HepG2 (cell line): Measurements from ENCODE around the gene HLA-DOA. TPM values are rescaled to one million over a fixed set of nuclear protein-coding genes. Genes with fewer than 3 reads are reported as not detected.

ENCODE experiments used
- ATAC-seq: fragments of 200-7000 bp; cut with Tn5 transposase; 3 replicates; pipeline ENCODE4 v1.9.1; 2020; ENCODE audit warnings: mild to moderate bottlenecking, moderate library complexity
- Bru-seq: library from RNA; stranded (reverse); fragments of 400-500 nt; gene quantifications from one replicate; lab custom pipeline; 2021; lab: Mats Ljungman, UMichigan
- BruChase-seq, 2 experiments: library from RNA; stranded (reverse); fragments of 400-500 nt; gene quantifications; one replicate each; lab custom pipeline; 2021; lab: Mats Ljungman, UMichigan
- BruUV-seq: library from RNA; stranded (reverse); fragments of 400-500 nt; replicated peaks from 2 replicates; lab custom pipeline; 2021; lab: Mats Ljungman, UMichigan
- CTCF ChIA-PET: fragments of 300-600 bp; formaldehyde crosslinking; extraction: SDS; loops from one replicate; lab custom pipeline; 2021; ENCODE audit warnings: low total read pairs, inconsistent platforms, low intra/inter-chr PET ratio; lab: Yijun Ruan, JAX
- POLR2A ChIA-PET: fragments of 350-600 bp; sonication (Branson Sonifier 250); formaldehyde crosslinking; loops from one replicate; lab custom pipeline; 2020; ENCODE audit warnings: antibody characterized with exemption, inconsistent platforms; lab: Yijun Ruan, JAX
- DNase-seq: peaks from one replicate; pipeline ENCODE4 v3.0.0-alpha.2; 2015; ENCODE audit warnings: low spot score
- FAIRE-seq: peaks from 3 replicates; lab custom pipeline; 2011; peaks lifted over from hg19 to GRCh38; lab: Jason Lieb, UNC
- H2AFZ ChIP-seq: one replicate; pipeline ENCODE4 v1.6.1; 2011; ENCODE audit warnings: low read length, inconsistent platforms
- H3K27ac ChIP-seq: fragments of 300-600 bp; 3 replicates; pipeline ENCODE4 v1.8.0; 2011; ENCODE audit warnings: mixed run types, mild to moderate bottlenecking, mixed read lengths, low read length, inconsistent platforms; ENCODE audit not compliant: insufficient read depth; ENCODE audit errors: extremely low read length
- H3K27me3 ChIP-seq, 2 experiments: fragments of 200-600 bp in 1 of 2; 2 replicates in 1 of 2; 3 replicates in 1 of 2; pipeline versions ENCODE4 v1.6.0 to v1.8.0; 2011; ENCODE audit warnings: low read length in 2 of 2, mild to moderate bottlenecking in 2 of 2, moderate library complexity in 2 of 2, inconsistent platforms in 1 of 2; ENCODE audit not compliant: insufficient read depth in 2 of 2, control insufficient read depth in 1 of 2
- H3K36me3 ChIP-seq, 2 experiments: fragments of 200-600 bp in 1 of 2; replicated peaks in 1 of 2; 2 replicates in 1 of 2; 3 replicates in 1 of 2; pipeline versions ENCODE4 v1.5.1 to v1.8.0; 2011; ENCODE audit warnings: low read length in 2 of 2, inconsistent platforms in 1 of 2; ENCODE audit not compliant: insufficient read depth in 2 of 2, control insufficient read depth in 1 of 2
- H3K4me1 ChIP-seq: 2 replicates; pipeline ENCODE4 v1.5.1; 2012; ENCODE audit warnings: low read length, inconsistent platforms; ENCODE audit not compliant: insufficient read depth
- H3K4me2 ChIP-seq: 2 replicates; pipeline ENCODE4 v1.6.0; 2011; ENCODE audit warnings: low read depth, low read length, inconsistent platforms
- H3K4me3 ChIP-seq, 3 experiments: fragments of 200-600 bp in 1 of 3; sonication (generic), shearing (Covaris generic) in 1 of 3; replicated peaks in 1 of 3; 2 replicates each; pipeline ENCODE4 v1.5.1; 2011 to 2016; ENCODE audit warnings: low read length in 3 of 3, inconsistent platforms in 2 of 3, low read depth in 2 of 3, mild to moderate bottlenecking in 2 of 3, control low read depth in 1 of 3, mixed read lengths in 1 of 3; ENCODE audit not compliant: insufficient read depth in 1 of 3
- H3K79me2 ChIP-seq: one replicate; pipeline ENCODE4 v1.6.1; 2011; ENCODE audit warnings: low read length, inconsistent platforms; ENCODE audit not compliant: insufficient read depth
- H3K9ac ChIP-seq: 2 replicates; pipeline ENCODE4 v1.6.0; 2011; ENCODE audit warnings: mild to moderate bottlenecking, low read depth, low read length, inconsistent platforms; ENCODE audit not compliant: insufficient read depth
- H3K9me3 ChIP-seq: 2 replicates; pipeline ENCODE4 v1.5.1; 2012; ENCODE audit warnings: mild to moderate bottlenecking, low read length
- H4K20me1 ChIP-seq: 2 replicates; pipeline ENCODE4 v1.6.0; 2011; ENCODE audit warnings: inconsistent platforms, mild to moderate bottlenecking, low read length, moderate library complexity; ENCODE audit not compliant: insufficient read depth
- ADNP ChIP-seq: sonication (generic); formaldehyde crosslinking; IDR thresholded peaks from 2 replicates; pipeline ENCODE4 v1.4.0; 2020; ENCODE audit warnings: missing genetic modification reagents
- ARNT2 ChIP-seq: sonication (generic); formaldehyde crosslinking; IDR thresholded peaks from 2 replicates; pipeline ENCODE4 v1.8.0; 2022; ENCODE audit warnings: mild to moderate bottlenecking, low read depth, missing genetic modification reagents, moderate library complexity
- GTF2F1 ChIP-seq: fragments of 150-350 bp; IDR thresholded peaks from 2 replicates; pipeline ENCODE4 v1.6.1; 2014; ENCODE audit warnings: low read length
- KLF16 ChIP-seq, 2 experiments: sonication (generic) in 1 of 2; formaldehyde crosslinking in 1 of 2; IDR thresholded peaks; 2 replicates each; pipeline versions ENCODE4 v1.6.1 to v1.8.0; 2016 to 2023; ENCODE audit warnings: missing genetic modification reagents in 2 of 2, missing compliant biosample characterization in 1 of 2
- RFX5 ChIP-seq: IDR thresholded peaks from 2 replicates; pipeline ENCODE4 v1.6.1; 2011; ENCODE audit warnings: low read depth, low read length, improper control_type of control experiment
- RFXANK ChIP-seq: IDR thresholded peaks from 2 replicates; pipeline ENCODE4 v1.6.1; 2016
- RFXAP ChIP-seq: sonication (generic); formaldehyde crosslinking; IDR thresholded peaks from 2 replicates; pipeline ENCODE4 v1.4.0; 2020; ENCODE audit warnings: missing genetic modification reagents, borderline replicate concordance
- ZNF383 ChIP-seq: sonication (generic); formaldehyde crosslinking; IDR thresholded peaks from 2 replicates; pipeline ENCODE4 v1.4.0; 2020; ENCODE audit warnings: missing genetic modification reagents, mild to moderate bottlenecking, borderline replicate concordance
- ZNF552 ChIP-seq: sonication (generic); formaldehyde crosslinking; IDR thresholded peaks from 2 replicates; pipeline ENCODE4 v1.9.0; 2022; ENCODE audit warnings: missing genetic modification reagents, mild to moderate bottlenecking, borderline replicate concordance
- WGBS: methylation state at CpG from one replicate; pipeline ENCODE4 v1.1.6; 2017; ENCODE audit warnings: low lambda C conversion rate; 5-methylcytosine and 5-hydroxymethylcytosine counted together
- in situ Hi-C: cut with HindIII; loops from 2 replicates; pipeline ENCODE4 v1.10.0; 2017; ENCODE audit warnings: low pct_unique_long_range_greater_than_20kb; ENCODE audit not compliant: extremely low pct_ligation_motif_present
- intact Hi-C: fragments of 100-400 bp; cut with micrococcal nuclease; formaldehyde crosslinking; loops from one replicate; pipeline ENCODE4 v1.10.0; 2022; ENCODE audit not compliant: unreplicated experiment
- long read RNA-seq, 2 experiments: library from RNA in 1 of 2; library from polyadenylated mRNA in 1 of 2; stranded (forward) in 1 of 2; unstranded in 1 of 2; transcript quantifications; one replicate each; pipeline ENCODE4 v2.0.0, GENCODE V29; 2019 to 2022
- polyA minus RNA-seq, 3 experiments: library from RNA; depleted of rRNA, polyadenylated mRNA; stranded (reverse); fragments of >200 nt; gene quantifications; 2 replicates each; pipeline ENCODE4 v1.2.3, GENCODE V29; 2011; ENCODE audit warnings: low replicate concordance in 1 of 3
- polyA plus RNA-seq, 8 experiments: library from polyadenylated mRNA; depleted of rRNA in 3 of 8; stranded (reverse) in 7 of 8; unstranded in 1 of 8; fragments of >200 nt; fragmentation: Illumina TruSeq in 4 of 8; extraction: Trizol in 4 of 8; gene quantifications; 2 replicates each; pipeline versions ENCODE4 v1.2.1 to v1.2.3, GENCODE V29; 2011 to 2016; ENCODE audit warnings: low read depth in 4 of 8, missing spikeins in 1 of 8, mixed read lengths in 1 of 8; ENCODE audit not compliant: insufficient read depth in 1 of 8
- total RNA-seq, 5 experiments: library from RNA; depleted of rRNA; stranded (reverse); fragments of >200 nt; fragmentation: Illumina TruSeq; extraction: Trizol; gene quantifications; 2 replicates each; pipeline ENCODE4 v1.2.3, GENCODE V29; 2016; ENCODE audit warnings: low read depth in 1 of 5
- TF ChIP-seq, protein P1 (sequence below): sonication (generic); formaldehyde crosslinking; IDR thresholded peaks from 2 replicates; pipeline ENCODE4 v1.4.0; 2020; ENCODE audit warnings: mild to moderate bottlenecking, low read depth, missing genetic modification reagents
- TF ChIP-seq, protein P2 (sequence below): sonication (generic); formaldehyde crosslinking; IDR thresholded peaks from 2 replicates; pipeline ENCODE4 v1.9.0; 2021; ENCODE audit warnings: missing genetic modification reagents, mild to moderate bottlenecking, borderline replicate concordance
- TF ChIP-seq, protein P3 (sequence below): sonication (generic); formaldehyde crosslinking; IDR thresholded peaks from 2 replicates; pipeline ENCODE4 v1.8.0; 2022; ENCODE audit warnings: missing genetic modification reagents, low read depth, mild to moderate bottlenecking, borderline replicate concordance
- TF ChIP-seq, protein P4 (sequence below): sonication (generic); formaldehyde crosslinking; IDR thresholded peaks from 2 replicates; pipeline ENCODE4 v1.4.0; 2020; ENCODE audit warnings: mild to moderate bottlenecking, missing genetic modification reagents

Gene HLA-DOA
- total RNA-seq (2016; rRNA removed; fragmentation: Illumina TruSeq; extraction: Trizol) (0.07 and 0.09 TPM in 2 replicates), polyA plus RNA-seq (2011; rRNA removed) (0.03 TPM in 1 of 2 replicates, not detected in the other), polyA minus RNA-seq (2011; rRNA and poly(A)+ RNA removed; ENCODE audit: low replicate concordance) (0.30 TPM in 1 of 2 replicates, not detected in the other), Bru-seq, nascent RNA (not detected), BruChase-seq, experiment 1, labeled RNA remaining after a 6-hour chase (percentile 13 among the genes with signal in this experiment), BruChase-seq, experiment 2, labeled RNA remaining after a 2-hour chase (percentile 11 among the genes with signal in this experiment)
- not detected in 2 replicates for total RNA-seq (2016; cell fraction: cytosol; rRNA removed; fragmentation: Illumina TruSeq; extraction: Trizol; ENCODE audit: low read depth)
- 0.04 TPM in 1 of 2 replicates, not detected in the other for total RNA-seq (2016; cell fraction: insoluble cytoplasmic fraction; rRNA removed; fragmentation: Illumina TruSeq; extraction: Trizol)
- 0.06 TPM in 1 of 2 replicates, not detected in the other for total RNA-seq (2016; cell fraction: membrane; rRNA removed; fragmentation: Illumina TruSeq; extraction: Trizol)
- 0.09 TPM in 1 of 2 replicates, not detected in the other for total RNA-seq (2016; cell fraction: nucleus; rRNA removed; fragmentation: Illumina TruSeq; extraction: Trizol)
- 0.04 TPM in 1 of 2 replicates, not detected in the other for polyA plus RNA-seq (2011; cell fraction: cytosol; rRNA removed)
- not detected in 2 replicates for polyA plus RNA-seq (2011; cell fraction: nucleus; rRNA removed)
- not detected in 2 replicates for polyA plus RNA-seq (2012)
- polyA plus RNA-seq (2016; cell fraction: cytosol; fragmentation: Illumina TruSeq; extraction: Trizol; ENCODE audit: low read depth), result not detected in 2 replicates
- polyA plus RNA-seq (2016; cell fraction: insoluble cytoplasmic fraction; fragmentation: Illumina TruSeq; extraction: Trizol; ENCODE audit: low read depth), result 0.07 TPM in 1 of 2 replicates, not detected in the other
- not detected in 2 replicates for polyA plus RNA-seq (2016; cell fraction: membrane; fragmentation: Illumina TruSeq; extraction: Trizol; ENCODE audit: low read depth)
- polyA plus RNA-seq (2016; cell fraction: nucleus; fragmentation: Illumina TruSeq; extraction: Trizol; ENCODE audit: insufficient read depth, low read depth), result 0.63 TPM in 1 of 2 replicates, not detected in the other
- not detected in 2 replicates for polyA minus RNA-seq (2011; cell fraction: cytosol; rRNA and poly(A)+ RNA removed)
- not detected in 2 replicates for polyA minus RNA-seq (2011; cell fraction: nucleus; rRNA and poly(A)+ RNA removed)
- long read RNA-seq, experiment 1, result 0 reads
- long read RNA-seq, experiment 2, result 0 reads

DNA sequence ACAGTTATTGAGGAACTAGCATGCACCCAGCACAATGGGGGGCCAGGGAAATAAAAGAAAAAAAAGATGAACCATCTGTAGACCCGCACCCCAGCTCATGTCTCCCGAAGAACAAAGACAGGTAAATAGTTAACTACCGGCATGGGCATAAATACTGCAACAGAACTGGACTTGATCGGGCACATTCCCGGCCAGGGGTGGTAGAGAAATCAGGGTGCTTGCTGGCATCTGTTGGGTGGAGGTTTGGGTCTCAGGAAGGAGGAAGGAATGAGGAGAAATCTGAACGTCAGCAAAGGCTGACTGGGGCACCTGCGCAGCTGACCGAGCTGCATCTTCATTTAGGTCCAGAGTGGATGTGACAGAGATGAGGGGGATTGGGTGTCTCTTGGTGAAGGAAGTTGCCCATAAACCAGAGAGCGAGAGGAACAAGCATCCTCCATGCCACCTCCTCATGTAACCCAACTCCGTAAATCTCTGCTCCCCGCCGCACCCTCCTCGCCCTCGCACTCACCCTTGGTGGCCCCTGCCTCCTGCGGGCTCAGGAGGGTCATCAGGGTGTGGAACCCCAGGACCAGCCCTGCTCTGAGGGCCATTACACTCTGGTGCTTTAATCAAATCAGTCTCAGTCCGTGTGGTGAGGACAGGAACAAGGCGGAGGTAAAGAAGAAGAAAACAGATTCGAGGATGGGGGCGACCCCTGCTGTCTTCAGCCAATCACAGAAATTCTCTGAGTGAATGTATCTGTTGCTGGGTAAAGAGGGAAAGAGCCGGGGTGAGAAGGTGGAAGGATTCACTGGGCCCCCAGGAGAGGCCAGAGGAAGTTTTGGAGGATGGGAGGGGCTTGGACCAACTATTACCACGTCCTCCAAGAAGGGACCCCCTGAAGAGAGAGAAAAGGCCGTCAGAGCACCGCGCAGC, at the start of gene HLA-DOA:
HLA-DOA (minus strand) TSS at position 648 of the 918 bp plus-strand sequence.
- no peak within 1 kb of the TSS for H3K4me3 ChIP-seq
- BruUV-seq, result no TSS peak
- TF ChIP-seq RFXAP (peak; percentile 97), ZNF552 (no peak), ADNP (CRISPR knock-in tag) (no peak), RFXANK (peak; percentile 98), GTF2F1 (no peak), ARNT2 (CRISPR knock-in tag) (no peak), ZNF383 (CRISPR knock-in tag) (no peak), RFX5 (peak; percentile 97), KLF16 (CRISPR knock-in tag; IDR thresholded peaks at IDR 0.05) (no peak)
- TF ChIP-seq, protein P1, sequence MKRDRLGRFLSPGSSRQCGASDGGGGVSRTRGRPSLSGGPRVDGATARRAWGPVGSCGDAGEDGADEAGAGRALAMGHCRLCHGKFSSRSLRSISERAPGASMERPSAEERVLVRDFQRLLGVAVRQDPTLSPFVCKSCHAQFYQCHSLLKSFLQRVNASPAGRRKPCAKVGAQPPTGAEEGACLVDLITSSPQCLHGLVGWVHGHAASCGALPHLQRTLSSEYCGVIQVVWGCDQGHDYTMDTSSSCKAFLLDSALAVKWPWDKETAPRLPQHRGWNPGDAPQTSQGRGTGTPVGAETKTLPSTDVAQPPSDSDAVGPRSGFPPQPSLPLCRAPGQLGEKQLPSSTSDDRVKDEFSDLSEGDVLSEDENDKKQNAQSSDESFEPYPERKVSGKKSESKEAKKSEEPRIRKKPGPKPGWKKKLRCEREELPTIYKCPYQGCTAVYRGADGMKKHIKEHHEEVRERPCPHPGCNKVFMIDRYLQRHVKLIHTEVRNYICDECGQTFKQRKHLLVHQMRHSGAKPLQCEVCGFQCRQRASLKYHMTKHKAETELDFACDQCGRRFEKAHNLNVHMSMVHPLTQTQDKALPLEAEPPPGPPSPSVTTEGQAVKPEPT, result no peak
- TF ChIP-seq, protein P2, sequence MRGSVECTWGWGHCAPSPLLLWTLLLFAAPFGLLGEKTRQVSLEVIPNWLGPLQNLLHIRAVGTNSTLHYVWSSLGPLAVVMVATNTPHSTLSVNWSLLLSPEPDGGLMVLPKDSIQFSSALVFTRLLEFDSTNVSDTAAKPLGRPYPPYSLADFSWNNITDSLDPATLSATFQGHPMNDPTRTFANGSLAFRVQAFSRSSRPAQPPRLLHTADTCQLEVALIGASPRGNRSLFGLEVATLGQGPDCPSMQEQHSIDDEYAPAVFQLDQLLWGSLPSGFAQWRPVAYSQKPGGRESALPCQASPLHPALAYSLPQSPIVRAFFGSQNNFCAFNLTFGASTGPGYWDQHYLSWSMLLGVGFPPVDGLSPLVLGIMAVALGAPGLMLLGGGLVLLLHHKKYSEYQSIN (CRISPR knock-in tag), result no peak
- TF ChIP-seq, protein P3, sequence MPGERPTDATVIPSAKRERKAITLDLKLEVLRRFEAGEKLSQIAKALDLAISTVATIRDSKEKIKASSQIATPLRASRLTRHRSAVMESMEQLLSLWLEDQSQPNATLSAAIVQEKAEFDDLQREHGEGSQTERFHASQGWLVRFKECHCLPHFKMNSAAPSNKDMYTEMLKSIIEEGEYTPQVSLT (CRISPR knock-in tag), result no peak
- TF ChIP-seq, protein P4, sequence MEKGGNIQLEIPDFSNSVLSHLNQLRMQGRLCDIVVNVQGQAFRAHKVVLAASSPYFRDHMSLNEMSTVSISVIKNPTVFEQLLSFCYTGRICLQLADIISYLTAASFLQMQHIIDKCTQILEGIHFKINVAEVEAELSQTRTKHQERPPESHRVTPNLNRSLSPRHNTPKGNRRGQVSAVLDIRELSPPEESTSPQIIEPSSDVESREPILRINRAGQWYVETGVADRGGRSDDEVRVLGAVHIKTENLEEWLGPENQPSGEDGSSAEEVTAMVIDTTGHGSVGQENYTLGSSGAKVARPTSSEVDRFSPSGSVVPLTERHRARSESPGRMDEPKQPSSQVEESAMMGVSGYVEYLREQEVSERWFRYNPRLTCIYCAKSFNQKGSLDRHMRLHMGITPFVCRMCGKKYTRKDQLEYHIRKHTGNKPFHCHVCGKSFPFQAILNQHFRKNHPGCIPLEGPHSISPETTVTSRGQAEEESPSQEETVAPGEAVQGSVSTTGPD (CRISPR knock-in tag), result no peak
- H3K4me1 ChIP-seq, result no peaks in the 10 kb centered on the region
- no peaks in the 10 kb centered on the region for H3K9me3 ChIP-seq
- ChIA-PET CTCF (no interaction called here), POLR2A (no interaction called here)
- H3K9ac ChIP-seq, result no peak within 1 kb of the TSS
- no peak within 1 kb of the TSS for H3K27ac ChIP-seq
- H4K20me1 ChIP-seq, result no peaks in the 10 kb centered on the region
- H2AFZ ChIP-seq, result no peak within 1 kb of the TSS
- peaks cover 11 to 53% of the 10 kb centered on the region in 2 experiments; a peak in 4 of 5 replicates for H3K27me3 ChIP-seq
- FAIRE-seq (no peak), DNase-seq (no peak), ATAC-seq (no peak; the same call in 1 of the 3 replicates)
- H3K4me2 ChIP-seq, result no peak within 1 kb of the TSS
- H3K79me2 ChIP-seq, result no peaks in the 10 kb centered on the region
- intact Hi-C loops (no loop called here), in situ Hi-C loops (no loop called here)
- no peaks in the 10 kb centered on the region for H3K36me3 ChIP-seq
- WGBS, result 35% methylated on average over 24 of the region's 24 CpGs
